Measurements from ENCODE around the gene GCHFR.

Gene GCHFR

DNA sequence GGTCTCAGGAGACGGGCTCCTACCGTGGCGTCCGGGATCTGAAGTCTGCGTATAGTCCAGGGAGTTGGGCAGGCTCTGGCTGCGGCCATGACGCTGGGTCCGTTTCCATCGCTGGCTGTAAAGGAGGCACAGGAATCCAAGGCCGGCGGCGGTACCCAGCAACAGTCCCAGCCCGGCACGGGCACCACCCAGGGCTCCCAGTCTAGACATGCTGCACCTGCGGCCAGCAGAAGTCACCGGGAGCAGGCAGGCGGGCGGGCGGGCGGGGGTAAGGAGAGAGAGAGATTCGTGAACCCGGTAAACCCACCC is 9.3 kb upstream of the GCHFR start:
- no peak for DNase-seq (ENCODE audit: low read depth, low spot score)
- no peaks in the 10 kb centered on the region for H3K36me3 ChIP-seq (ENCODE audit: control insufficient read depth, insufficient read depth, low read length)
- H3K4me3 ChIP-seq (ENCODE audit: low read length) = peak overlapping the region; percentile 70; the same call in 1 of the 2 replicates
- H3K4me1 ChIP-seq (ENCODE audit: control insufficient read depth, insufficient read depth, low read length) = no peaks in the 10 kb centered on the region
- H3K27me3 ChIP-seq (ENCODE audit: control insufficient read depth, insufficient read depth, low read length) = no peaks in the 10 kb centered on the region
- H3K9me3 ChIP-seq (ENCODE audit: control insufficient read depth, insufficient read depth, low read length) = no peaks in the 10 kb centered on the region
- WGBS (ENCODE audit: insufficient coverage, insufficient read length) = no CpG with 5 or more reads among the region's 22 CpGs
- no peak overlapping the region for H3K27ac ChIP-seq (ENCODE audit: low read length)

DNA sequence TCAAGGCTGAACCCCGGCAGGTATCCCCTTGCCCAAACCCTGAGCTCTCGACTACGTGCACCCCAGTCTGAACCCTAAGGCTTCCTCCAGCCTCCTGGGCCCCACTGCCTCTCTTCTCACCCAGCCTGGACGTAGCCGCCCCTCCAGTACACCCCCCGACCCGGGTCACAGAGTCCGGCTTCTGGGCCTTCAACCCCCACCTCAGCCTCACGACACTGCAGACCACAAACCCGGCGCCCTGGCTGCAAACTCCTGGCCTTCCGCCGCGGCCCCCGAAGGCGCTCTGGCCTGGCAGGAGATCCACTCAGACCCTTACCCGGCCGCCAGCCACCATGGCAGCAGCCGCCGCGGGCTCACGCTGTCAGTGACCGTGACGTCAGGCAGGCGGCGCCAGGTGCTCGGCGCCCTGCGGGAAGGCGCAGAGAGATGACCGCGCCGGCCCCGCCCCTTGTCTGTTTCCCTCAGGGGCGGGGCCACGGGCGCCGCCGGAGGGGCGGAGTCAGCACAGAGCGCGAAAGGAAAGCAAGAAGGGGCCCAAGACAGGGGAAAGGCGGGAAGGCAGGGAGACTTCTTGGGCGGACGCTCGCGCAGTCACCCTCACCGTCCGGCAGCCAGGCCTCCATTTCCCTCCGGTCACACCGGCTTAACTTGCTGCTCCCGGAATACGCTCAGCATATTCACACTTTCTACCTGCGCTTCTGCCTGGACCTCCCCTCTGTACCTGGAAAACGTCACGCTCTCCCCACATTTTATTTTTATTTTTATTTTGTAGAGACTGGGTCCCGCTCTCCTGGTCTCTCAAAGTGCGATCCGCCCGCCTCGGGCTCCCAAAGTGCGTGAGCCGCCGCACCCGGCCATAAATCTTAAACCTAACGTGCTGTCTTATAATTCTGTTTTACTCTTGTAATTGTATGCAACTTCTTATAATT is 8.7 kb upstream of the GCHFR start, which contains the start of gene RMDN3:
RMDN3 (minus strand) TSS at position 372 of the 929 bp plus-strand sequence. CDS start 471 bp downstream, outside the sequence.
- no CpG with 5 or more reads among the region's 66 CpGs for WGBS (ENCODE audit: insufficient coverage, insufficient read length)
- no peaks in the 10 kb centered on the region for H3K36me3 ChIP-seq (ENCODE audit: control insufficient read depth, insufficient read depth, low read length)
- H3K4me1 ChIP-seq (ENCODE audit: control insufficient read depth, insufficient read depth, low read length) = no peaks in the 10 kb centered on the region
- no peak for DNase-seq (ENCODE audit: low read depth, low spot score)
- no peak within 1 kb of the TSS for H3K27ac ChIP-seq (ENCODE audit: low read length)
- H3K9me3 ChIP-seq (ENCODE audit: control insufficient read depth, insufficient read depth, low read length) = no peaks in the 10 kb centered on the region
- peak within 1 kb of the TSS; percentile 70; the same call in 1 of the 2 replicates for H3K4me3 ChIP-seq (ENCODE audit: low read length)
- no peaks in the 10 kb centered on the region for H3K27me3 ChIP-seq (ENCODE audit: control insufficient read depth, insufficient read depth, low read length)

DNA sequence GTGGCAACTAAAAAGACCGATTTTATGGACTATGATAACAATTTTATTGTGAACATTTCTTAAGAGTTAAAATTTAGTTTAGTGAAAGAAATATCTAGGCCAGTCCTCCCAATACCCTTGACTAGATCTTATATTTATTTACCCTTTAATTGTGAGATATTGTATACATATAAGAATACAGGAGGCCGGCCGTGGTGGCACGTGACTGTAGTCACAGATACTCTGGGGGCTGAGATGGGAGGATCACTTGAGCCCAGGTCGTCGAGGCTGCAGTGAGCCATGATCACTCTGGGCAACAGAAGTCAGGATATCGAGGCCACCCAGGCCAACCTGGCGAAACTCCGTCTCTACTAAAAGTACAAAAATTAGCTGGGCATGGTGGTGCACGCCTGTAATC is 8.1 kb upstream of the GCHFR start:
- Histone ChIP-seq H3K27ac (ENCODE audit: low read length) (no peak overlapping the region), H3K4me3 (ENCODE audit: low read length) (no peak overlapping the region), H3K36me3 (ENCODE audit: control insufficient read depth, insufficient read depth, low read length) (no peaks in the 10 kb centered on the region), H3K9me3 (ENCODE audit: control insufficient read depth, insufficient read depth, low read length) (no peaks in the 10 kb centered on the region), H3K27me3 (ENCODE audit: control insufficient read depth, insufficient read depth, low read length) (no peaks in the 10 kb centered on the region), H3K4me1 (ENCODE audit: control insufficient read depth, insufficient read depth, low read length) (no peaks in the 10 kb centered on the region)
- no peak for DNase-seq (ENCODE audit: low read depth, low spot score)
- WGBS (ENCODE audit: insufficient coverage, insufficient read length) = no CpG with 5 or more reads among the region's 10 CpGs

DNA sequence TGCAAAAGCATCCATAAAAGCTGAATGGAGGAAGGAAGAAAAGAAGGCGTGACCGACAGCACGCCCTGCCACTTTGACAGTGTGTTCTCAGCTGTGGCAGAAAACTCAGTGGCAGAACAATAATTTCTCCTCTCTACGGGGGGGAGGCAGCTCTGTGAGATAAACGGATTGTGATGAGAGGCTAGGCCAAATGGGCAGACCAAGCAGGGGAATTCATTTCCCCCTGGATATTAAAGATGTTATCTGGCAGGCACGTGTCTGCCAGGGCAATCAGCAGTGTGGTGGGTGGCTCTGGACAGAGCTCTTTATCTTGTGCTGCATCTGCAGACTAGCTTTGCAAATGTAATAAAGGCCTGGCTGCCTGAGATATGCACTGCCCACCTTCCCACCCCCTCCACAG is 6.9 kb upstream of the GCHFR start:
- no peaks in the 10 kb centered on the region for H3K4me1 ChIP-seq (ENCODE audit: control insufficient read depth, insufficient read depth, low read length)
- no CpG with 5 or more reads among the region's 6 CpGs for WGBS (ENCODE audit: insufficient coverage, insufficient read length)
- no peak overlapping the region for H3K27ac ChIP-seq (ENCODE audit: low read length)
- no peaks in the 10 kb centered on the region for H3K9me3 ChIP-seq (ENCODE audit: control insufficient read depth, insufficient read depth, low read length)
- no peak overlapping the region for H3K4me3 ChIP-seq (ENCODE audit: low read length)
- no peaks in the 10 kb centered on the region for H3K27me3 ChIP-seq (ENCODE audit: control insufficient read depth, insufficient read depth, low read length)
- DNase-seq (ENCODE audit: low read depth, low spot score) = no peak
- H3K36me3 ChIP-seq (ENCODE audit: control insufficient read depth, insufficient read depth, low read length) = no peaks in the 10 kb centered on the region

DNA sequence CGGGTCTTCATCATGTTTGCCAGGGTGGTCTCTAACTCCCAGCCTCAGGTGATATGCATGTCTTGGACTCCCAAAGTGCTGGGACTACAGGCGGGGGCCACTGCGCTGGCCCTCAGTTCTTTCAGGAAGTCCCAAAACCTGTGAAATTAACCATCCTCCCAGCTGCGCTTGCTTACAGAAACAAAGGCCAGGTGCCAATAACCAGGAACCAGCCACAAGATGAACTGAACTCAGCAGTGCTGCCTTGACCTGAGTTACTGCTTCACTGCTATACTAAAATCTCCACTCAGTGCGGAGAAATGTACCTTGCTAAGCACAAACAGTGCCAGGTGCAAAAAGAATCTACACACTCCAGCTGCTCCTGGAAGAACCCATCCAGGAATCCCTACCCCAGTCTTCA is 3.9 kb upstream of the GCHFR start:
- H3K36me3 ChIP-seq (ENCODE audit: control insufficient read depth, insufficient read depth, low read length) = no peaks in the 10 kb centered on the region
- no peak overlapping the region for H3K4me3 ChIP-seq (ENCODE audit: low read length)
- H3K9me3 ChIP-seq (ENCODE audit: control insufficient read depth, insufficient read depth, low read length) = no peaks in the 10 kb centered on the region
- DNase-seq (ENCODE audit: low read depth, low spot score) = no peak
- no CpG with 5 or more reads among the region's 5 CpGs for WGBS (ENCODE audit: insufficient coverage, insufficient read length)
- peaks cover 3% of the 10 kb centered on the region; the same call in 1 of the 2 replicates for H3K4me1 ChIP-seq (ENCODE audit: control insufficient read depth, insufficient read depth, low read length)
- no peaks in the 10 kb centered on the region for H3K27me3 ChIP-seq (ENCODE audit: control insufficient read depth, insufficient read depth, low read length)
- no peak overlapping the region for H3K27ac ChIP-seq (ENCODE audit: low read length)

DNA sequence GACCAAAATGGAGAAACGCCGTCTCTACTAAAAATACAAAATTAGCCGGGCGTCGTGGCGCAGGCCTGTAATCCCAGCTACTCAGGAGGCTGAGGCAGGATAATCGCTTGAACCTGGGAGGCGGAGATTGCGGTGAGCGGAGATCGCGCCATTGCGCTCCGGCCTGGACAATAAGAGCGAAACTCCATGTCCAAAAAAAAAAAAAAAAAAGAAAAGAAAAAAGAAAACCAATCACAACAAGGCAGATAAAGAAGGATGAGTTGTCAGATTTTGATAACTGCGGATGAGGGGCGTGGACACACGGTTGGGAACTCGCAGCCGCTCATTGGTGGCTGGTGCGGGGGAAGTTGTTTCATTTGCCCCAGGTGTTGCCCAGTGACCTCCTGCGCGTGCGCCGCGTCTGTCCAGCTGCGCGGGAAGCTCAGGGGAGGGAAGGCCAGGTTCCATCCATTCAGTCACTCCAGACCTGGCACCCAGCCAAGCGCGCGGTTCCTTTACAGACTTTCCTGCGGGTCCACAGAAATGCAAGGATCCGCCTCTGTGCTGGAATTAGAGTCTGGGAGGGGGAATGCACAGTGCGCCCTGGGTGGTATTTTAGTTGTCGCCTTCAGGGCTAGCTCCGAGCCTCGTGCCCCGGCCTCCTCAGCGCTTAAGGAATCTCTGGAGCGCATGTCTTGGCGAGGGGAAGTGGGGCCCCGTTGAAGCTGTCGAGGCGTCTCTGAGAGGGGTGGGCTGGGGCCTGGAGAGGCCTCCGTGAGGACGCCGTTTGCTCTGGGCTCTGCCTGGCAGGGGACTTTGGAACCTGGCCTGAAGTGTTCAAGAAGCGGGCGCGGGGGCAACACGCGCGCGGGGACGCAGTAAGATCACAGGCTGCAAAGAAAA is 708 bp upstream of the GCHFR start:
- no peaks in the 10 kb centered on the region for H3K27me3 ChIP-seq (ENCODE audit: control insufficient read depth, insufficient read depth, low read length)
- no peak overlapping the region for H3K27ac ChIP-seq (ENCODE audit: low read length)
- peaks cover 13% of the 10 kb centered on the region for H3K4me1 ChIP-seq (ENCODE audit: control insufficient read depth, insufficient read depth, low read length)
- H3K9me3 ChIP-seq (ENCODE audit: control insufficient read depth, insufficient read depth, low read length) = no peaks in the 10 kb centered on the region
- peak overlapping the region; percentile 61; the same call in 1 of the 2 replicates for H3K4me3 ChIP-seq (ENCODE audit: low read length)
- no peak for DNase-seq (ENCODE audit: low read depth, low spot score)
- WGBS (ENCODE audit: insufficient coverage, insufficient read length) = no CpG with 5 or more reads among the region's 55 CpGs
- no peaks in the 10 kb centered on the region for H3K36me3 ChIP-seq (ENCODE audit: control insufficient read depth, insufficient read depth, low read length)

DNA sequence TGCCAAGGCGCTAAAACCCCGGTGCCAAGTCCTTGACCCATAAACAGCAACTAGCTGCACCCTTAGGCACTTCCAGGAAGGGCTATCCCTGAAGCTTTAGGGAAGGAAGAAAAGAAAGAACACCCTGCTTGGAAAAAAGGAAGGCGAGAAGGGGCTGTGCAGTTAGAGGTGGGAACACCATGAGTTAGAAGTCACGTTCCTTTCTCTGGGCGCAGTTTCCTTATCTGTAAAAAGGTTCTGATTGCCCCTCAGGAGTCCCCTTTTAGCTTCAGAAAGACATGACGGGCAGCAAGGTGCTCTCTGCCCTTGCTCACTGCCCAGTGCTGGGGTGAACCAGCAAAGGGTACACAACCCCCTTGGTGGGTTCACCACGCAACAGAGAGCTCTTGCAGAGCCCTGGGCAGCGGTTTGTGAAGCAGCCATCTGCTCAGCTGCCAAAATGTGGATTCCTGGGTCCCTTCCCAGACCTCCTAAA is 798 bp downstream of the GCHFR start:
- H3K27ac ChIP-seq (ENCODE audit: low read length) = no peak overlapping the region

DNA sequence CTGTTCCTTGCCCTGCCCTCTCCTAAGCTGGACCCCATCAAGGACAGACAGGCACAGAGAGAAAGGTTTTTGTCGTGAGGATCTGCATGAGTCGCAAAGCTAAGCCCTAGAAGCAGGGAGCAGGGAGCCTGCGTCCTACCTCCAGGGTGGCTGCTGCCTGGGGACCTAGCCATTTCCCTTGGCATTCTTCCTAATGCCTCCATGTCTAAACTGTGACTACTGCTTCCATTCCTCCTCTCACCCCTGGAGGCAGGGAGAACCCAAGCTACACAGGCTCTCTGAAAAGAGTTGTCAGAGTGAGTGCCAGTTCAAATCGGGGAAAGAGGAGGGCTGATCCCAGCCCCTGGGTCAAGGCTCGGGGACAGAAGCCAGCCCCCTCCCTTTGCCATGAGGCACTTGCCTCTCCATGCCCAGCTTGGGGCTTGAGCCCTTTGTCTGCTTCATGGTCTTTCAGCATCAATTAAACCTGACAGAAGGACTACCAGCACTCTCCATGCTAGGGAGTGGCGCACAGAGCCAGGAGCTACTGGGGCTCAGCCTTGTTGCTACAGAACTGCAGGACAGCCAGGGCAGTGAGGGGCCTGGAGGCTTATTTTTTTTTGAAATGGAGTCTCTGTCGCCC is 2.4 kb downstream of the GCHFR start:
- Histone ChIP-seq H3K27me3 (ENCODE audit: control insufficient read depth, insufficient read depth, low read length) (no peaks in the 10 kb centered on the region), H3K36me3 (ENCODE audit: control insufficient read depth, insufficient read depth, low read length) (no peaks in the 10 kb centered on the region), H3K4me3 (ENCODE audit: low read length) (no peak overlapping the region), H3K27ac (ENCODE audit: low read length) (no peak overlapping the region), H3K9me3 (ENCODE audit: control insufficient read depth, insufficient read depth, low read length) (no peaks in the 10 kb centered on the region), H3K4me1 (ENCODE audit: control insufficient read depth, insufficient read depth, low read length) (peaks cover 13% of the 10 kb centered on the region)
- no peak for DNase-seq (ENCODE audit: low read depth, low spot score)
- WGBS (ENCODE audit: insufficient coverage, insufficient read length) = no CpG with 5 or more reads among the region's 7 CpGs

More for the DNA sequence above, 798 bp downstream of the GCHFR start:
- Histone ChIP-seq H3K4me1 (ENCODE audit: control insufficient read depth, insufficient read depth, low read length) (peaks cover 13% of the 10 kb centered on the region), H3K4me3 (ENCODE audit: low read length) (peak overlapping the region; percentile 61; the same call in 1 of the 2 replicates), H3K36me3 (ENCODE audit: control insufficient read depth, insufficient read depth, low read length) (no peaks in the 10 kb centered on the region), H3K9me3 (ENCODE audit: control insufficient read depth, insufficient read depth, low read length) (no peaks in the 10 kb centered on the region), H3K27me3 (ENCODE audit: control insufficient read depth, insufficient read depth, low read length) (no peaks in the 10 kb centered on the region)
- no peak for DNase-seq (ENCODE audit: low read depth, low spot score)
- no CpG with 5 or more reads among the region's 8 CpGs for WGBS (ENCODE audit: insufficient coverage, insufficient read length)

DNA sequence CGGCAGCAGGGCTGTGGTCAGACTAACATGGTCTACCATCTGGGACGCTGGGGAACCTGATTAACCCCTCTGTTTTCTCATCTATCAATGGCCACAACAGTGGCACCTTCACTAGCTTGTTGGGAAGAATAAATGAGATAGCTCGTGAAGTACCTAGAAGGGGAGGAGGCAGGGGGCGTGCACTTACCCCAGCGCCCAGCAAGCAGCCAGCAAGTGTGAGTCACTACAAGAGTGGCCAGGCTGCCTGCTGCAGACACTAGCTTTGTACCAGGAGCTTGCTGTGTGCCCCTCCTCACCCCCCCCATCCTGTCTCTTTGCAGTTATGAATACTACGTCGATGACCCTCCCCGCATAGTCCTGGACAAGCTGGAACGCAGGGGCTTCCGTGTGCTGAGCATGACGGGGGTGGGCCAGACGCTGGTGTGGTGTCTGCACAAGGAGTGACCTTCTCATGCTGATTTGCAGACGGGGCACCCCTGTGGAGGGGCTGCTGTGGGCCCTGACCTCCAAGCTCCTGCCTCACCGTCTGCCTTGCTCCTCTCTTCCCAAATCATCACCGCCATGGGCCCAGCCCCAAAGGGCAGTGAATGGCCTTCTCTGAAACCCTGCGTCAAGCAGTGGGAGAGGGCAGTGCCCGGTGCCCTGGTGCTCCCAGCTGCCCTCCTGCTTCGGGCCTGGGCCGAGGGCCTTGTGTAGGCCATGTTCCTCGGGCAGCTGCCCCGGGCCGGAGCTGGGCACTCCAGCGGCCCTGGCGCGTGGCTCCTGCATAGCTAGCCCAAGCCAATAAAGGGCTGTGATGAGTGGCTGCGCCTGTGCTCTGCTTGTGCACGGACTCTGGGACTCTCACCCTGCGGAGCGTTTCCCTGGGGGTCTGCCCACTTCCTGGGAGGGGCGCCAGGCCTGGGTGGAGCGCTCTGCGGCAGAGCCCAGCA is 3.3 kb downstream of the GCHFR start:
- no peak overlapping the region for H3K4me3 ChIP-seq (ENCODE audit: low read length)
- no peak for DNase-seq (ENCODE audit: low read depth, low spot score)
- H3K4me1 ChIP-seq (ENCODE audit: control insufficient read depth, insufficient read depth, low read length) = peaks cover 13% of the 10 kb centered on the region
- no CpG with 5 or more reads among the region's 32 CpGs for WGBS (ENCODE audit: insufficient coverage, insufficient read length)
- H3K9me3 ChIP-seq (ENCODE audit: control insufficient read depth, insufficient read depth, low read length) = no peaks in the 10 kb centered on the region
- H3K27ac ChIP-seq (ENCODE audit: low read length) = no peak overlapping the region
- H3K27me3 ChIP-seq (ENCODE audit: control insufficient read depth, insufficient read depth, low read length) = no peaks in the 10 kb centered on the region
- no peaks in the 10 kb centered on the region for H3K36me3 ChIP-seq (ENCODE audit: control insufficient read depth, insufficient read depth, low read length)
